ENCODE results near the gene COLQ. TPM values are rescaled to one million over a fixed set of nuclear protein-coding genes. Genes with fewer than 3 reads are reported as not detected.
"Not testable (repeated sequence)": the region's sequence is repeated elsewhere in the genome, so short reads cannot be mapped to it uniquely, and the experiment has no call there.

Gene COLQ
- total and polyA plus RNA-seq, 11 donors, result 2.1 to 33.0 (median 10.7) TPM

- no peak for ATAC-seq
- no peaks in the 10 kb centered on the region for H3K9me3 ChIP-seq
- no peaks in the 10 kb centered on the region for H3K27me3 ChIP-seq
- H3K36me3 ChIP-seq, result peaks cover 0 to 12% (median 5%) of the 10 kb centered on the region in 9 donors
- no peak overlapping the region for H3K4me3 ChIP-seq
- no peak for DNase-seq
- no peak for TF ChIP-seq POLR2A (IDR thresholded peaks at IDR 0.05)
- TF ChIP-seq, protein P1, sequence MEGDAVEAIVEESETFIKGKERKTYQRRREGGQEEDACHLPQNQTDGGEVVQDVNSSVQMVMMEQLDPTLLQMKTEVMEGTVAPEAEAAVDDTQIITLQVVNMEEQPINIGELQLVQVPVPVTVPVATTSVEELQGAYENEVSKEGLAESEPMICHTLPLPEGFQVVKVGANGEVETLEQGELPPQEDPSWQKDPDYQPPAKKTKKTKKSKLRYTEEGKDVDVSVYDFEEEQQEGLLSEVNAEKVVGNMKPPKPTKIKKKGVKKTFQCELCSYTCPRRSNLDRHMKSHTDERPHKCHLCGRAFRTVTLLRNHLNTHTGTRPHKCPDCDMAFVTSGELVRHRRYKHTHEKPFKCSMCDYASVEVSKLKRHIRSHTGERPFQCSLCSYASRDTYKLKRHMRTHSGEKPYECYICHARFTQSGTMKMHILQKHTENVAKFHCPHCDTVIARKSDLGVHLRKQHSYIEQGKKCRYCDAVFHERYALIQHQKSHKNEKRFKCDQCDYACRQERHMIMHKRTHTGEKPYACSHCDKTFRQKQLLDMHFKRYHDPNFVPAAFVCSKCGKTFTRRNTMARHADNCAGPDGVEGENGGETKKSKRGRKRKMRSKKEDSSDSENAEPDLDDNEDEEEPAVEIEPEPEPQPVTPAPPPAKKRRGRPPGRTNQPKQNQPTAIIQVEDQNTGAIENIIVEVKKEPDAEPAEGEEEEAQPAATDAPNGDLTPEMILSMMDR (IDR thresholded peaks at IDR 0.05), result no peak
- 84 to 96% (median 95%) methylated on average over 4 to 6 of the region's 6 CpGs for WGBS, 4 donors
- intact Hi-C loops (cut with DNase I), result no loop called here
- H3K4me1 ChIP-seq, result peaks cover 0 to 6% (median 0%) of the 10 kb centered on the region in 12 donors
- no peak overlapping the region for H3K27ac ChIP-seq
Observed at GRCh38 chr3:15465876-15466585, 55.5 kb downstream of the COLQ start.

- Histone ChIP-seq H3K36me3 (peaks cover 0 to 12% (median 5%) of the 10 kb centered on the region in 9 donors), H3K27ac (no peak overlapping the region), H3K4me1 (peaks cover 0 to 14% (median 0%) of the 10 kb centered on the region in 12 donors), H3K27me3 (no peaks in the 10 kb centered on the region), H3K9me3 (peaks cover 0 to 4% (median 0%) of the 10 kb centered on the region in 12 donors), H3K4me3 (no peak overlapping the region)
- DNase-seq, result no peak
- no peak for TF ChIP-seq POLR2A (IDR thresholded peaks at IDR 0.05)
- TF ChIP-seq, protein P1 (IDR thresholded peaks at IDR 0.05), result no peak
- no peak for ATAC-seq
- intact Hi-C loops (cut with DNase I), result no loop called here
- 85 to 96% (median 91%) methylated on average over 5 of the region's 5 CpGs for WGBS, 4 donors
Observed at GRCh38 chr3:15462451-15462850, 59.1 kb downstream of the COLQ start.

- Histone ChIP-seq H3K4me3 (no peak overlapping the region), H3K9me3 (peaks cover 0 to 4% (median 0%) of the 10 kb centered on the region in 12 donors), H3K4me1 (peaks cover 0 to 14% (median 0%) of the 10 kb centered on the region in 12 donors), H3K27me3 (no peaks in the 10 kb centered on the region), H3K27ac (no peak overlapping the region), H3K36me3 (peaks cover 0 to 10% (median 5%) of the 10 kb centered on the region in 9 donors)
- WGBS, 4 donors, result 58 to 64% (median 61%) methylated on average over 4 of the region's 4 CpGs
- ATAC-seq (no peak), DNase-seq (no peak)
- TF ChIP-seq, protein P1 (IDR thresholded peaks at IDR 0.05), result no peak
- no peak for TF ChIP-seq POLR2A (IDR thresholded peaks at IDR 0.05)
- intact Hi-C loops (cut with DNase I), result no loop called here
Observed at GRCh38 chr3:15460891-15461531, 60.5 kb downstream of the COLQ start.

- intact Hi-C loops (cut with DNase I), result no loop called here
- DNase-seq, result no peak
- no peak overlapping the region for H3K27ac ChIP-seq
- H3K9me3 ChIP-seq, result peaks cover 0 to 4% (median 0%) of the 10 kb centered on the region in 12 donors
- WGBS, 4 donors, result 88 to 94% (median 91%) methylated on average over 7 of the region's 7 CpGs
- peaks cover 0 to 5% (median 0%) of the 10 kb centered on the region in 9 donors for H3K36me3 ChIP-seq
- no peak for ATAC-seq
- H3K4me3 ChIP-seq, result no peak overlapping the region
- peaks cover 0 to 14% (median 0%) of the 10 kb centered on the region in 12 donors for H3K4me1 ChIP-seq
- no peaks in the 10 kb centered on the region for H3K27me3 ChIP-seq
- TF ChIP-seq, protein P1 (IDR thresholded peaks at IDR 0.05), result no peak
- no peak for TF ChIP-seq POLR2A (IDR thresholded peaks at IDR 0.05)
Observed at GRCh38 chr3:15458212-15458780, 63.2 kb downstream of the COLQ start.

DNA sequence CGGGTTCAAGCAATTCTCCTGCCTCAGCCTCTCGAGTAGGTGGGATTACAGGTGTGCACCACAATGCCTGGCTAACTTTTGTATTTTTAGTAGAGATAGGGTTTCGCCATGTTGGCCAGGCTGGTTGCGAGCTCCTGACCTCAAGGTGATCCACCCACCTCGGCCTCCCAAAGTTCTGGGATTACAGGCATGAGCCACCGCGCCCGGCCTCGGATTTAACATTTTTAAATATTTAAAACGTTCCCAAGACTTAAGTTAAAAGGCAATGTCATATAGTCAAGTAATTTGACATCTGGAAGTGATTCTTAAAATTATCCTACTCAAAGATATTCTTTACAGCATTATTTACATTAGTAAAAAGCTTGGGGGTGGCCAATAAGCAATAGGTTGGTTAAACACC is 64.6 kb downstream of the COLQ start:
- WGBS, 4 donors, result 93 to 94% (median 94%) methylated on average over 10 of the region's 10 CpGs
- H3K4me3 ChIP-seq; ATAC-seq; intact Hi-C loops (cut with DNase I); H3K27me3 ChIP-seq; H3K36me3 ChIP-seq; H3K9me3 ChIP-seq; H3K27ac ChIP-seq: not testable (repeated sequence)
- peak in 1 of 5 donors; percentile 1 for DNase-seq
- peaks cover 0 to 14% (median 0%) of the 10 kb centered on the region in 12 donors for H3K4me1 ChIP-seq

All from heart left ventricle (tissue), 16 donors.